ENCODE results near the gene ATP1A4.
A peak's percentile ranks its signal among the peaks of the same experiment; 100 is the strongest.

ATP1A4 gene

GRCh38 chr1:160148121-160148520 lies 3.3 kb upstream of the ATP1A4 start:
- DNase-seq = no peak

DNA sequence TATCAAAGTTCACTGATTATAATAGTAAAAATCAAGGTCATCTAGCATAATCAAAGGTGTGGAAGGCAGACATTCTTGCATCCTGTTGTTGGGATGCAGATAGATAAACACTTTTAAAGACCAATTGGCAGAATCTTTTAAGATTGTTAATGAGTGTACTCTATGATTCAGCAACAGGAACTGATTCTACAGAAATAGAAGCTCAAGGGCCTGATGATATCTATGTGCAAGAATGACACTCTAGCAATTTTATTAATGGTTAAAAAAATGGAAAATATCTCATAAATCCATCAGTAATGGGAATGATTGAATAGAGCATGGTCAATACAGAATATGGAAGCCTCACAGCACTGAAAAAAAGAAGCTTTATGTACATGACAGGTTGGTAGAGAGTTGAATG lies 2.2 kb upstream of the ATP1A4 start:
- no peak for DNase-seq

DNA sequence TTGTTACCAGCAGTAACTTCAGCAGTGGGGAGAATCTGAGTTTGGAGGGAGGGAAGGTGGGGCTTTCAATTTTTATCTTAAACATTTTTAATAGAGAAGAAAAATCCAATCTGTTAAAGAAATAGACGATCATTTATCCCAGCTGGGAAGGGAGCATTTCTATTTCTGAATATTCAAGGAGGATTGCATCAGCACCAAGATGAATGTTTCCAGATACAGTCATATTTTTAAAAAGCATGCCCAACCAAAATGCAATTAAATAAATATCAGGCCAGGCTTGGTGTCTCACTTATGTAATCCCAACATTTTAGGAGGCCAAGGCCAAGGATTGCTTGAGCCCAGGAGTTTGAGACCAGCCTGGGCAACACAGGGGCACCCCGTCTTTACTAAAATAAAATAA lies 1.7 kb upstream of the ATP1A4 start:
- no peak for DNase-seq

DNA sequence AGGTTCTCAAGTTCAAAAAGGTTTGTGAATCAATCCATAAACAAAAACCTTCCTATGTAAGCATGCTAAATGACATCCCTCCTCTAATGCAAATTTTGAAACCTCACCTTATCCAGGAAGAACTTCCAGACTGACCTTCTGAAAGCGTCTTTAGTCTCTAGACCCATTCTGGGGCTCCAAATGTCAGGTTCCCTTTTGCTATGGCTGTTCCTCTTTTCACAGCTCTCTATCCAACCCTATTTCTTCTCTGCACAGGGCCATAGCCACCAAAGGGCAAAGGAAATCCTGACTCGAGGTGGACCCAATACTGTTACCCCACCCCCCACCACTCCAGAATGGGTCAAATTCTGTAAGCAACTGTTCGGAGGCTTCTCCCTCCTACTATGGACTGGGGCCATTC lies 3.4 kb downstream of the ATP1A4 start:
- DNase-seq = no peak

GRCh38 chr1:160156361-160156760 lies 5.0 kb downstream of the ATP1A4 start:
- no peak for DNase-seq

GRCh38 chr1:160157174-160157573 lies 5.8 kb downstream of the ATP1A4 start:
- DNase-seq = no peak

- no peak for DNase-seq
Observed at GRCh38 chr1:160158031-160158430, 6.6 kb downstream of the ATP1A4 start.

DNA sequence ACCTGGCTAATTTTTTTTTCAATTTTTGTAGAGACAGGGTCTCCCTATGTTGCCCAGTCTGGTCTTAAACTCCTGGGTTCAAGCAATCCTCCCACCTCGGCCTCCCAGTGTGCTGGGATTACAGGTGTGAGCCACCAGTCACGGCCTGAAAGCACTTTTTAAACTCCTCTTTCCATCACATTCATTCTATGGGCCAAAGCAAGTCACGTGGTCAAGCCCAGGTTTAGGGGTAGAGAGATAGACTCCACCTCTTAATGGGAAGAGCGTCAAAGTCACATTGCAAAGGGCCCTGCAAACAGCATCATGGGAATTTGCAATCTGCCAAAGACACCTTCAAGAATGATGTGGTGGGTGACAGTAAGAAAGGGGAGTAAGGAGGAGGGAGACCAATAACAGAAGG lies 7.1 kb downstream of the ATP1A4 start:
- DNase-seq = no peak

GRCh38 chr1:160159846-160160245 lies 8.4 kb downstream of the ATP1A4 start:
- DNase-seq = no peak

DNA sequence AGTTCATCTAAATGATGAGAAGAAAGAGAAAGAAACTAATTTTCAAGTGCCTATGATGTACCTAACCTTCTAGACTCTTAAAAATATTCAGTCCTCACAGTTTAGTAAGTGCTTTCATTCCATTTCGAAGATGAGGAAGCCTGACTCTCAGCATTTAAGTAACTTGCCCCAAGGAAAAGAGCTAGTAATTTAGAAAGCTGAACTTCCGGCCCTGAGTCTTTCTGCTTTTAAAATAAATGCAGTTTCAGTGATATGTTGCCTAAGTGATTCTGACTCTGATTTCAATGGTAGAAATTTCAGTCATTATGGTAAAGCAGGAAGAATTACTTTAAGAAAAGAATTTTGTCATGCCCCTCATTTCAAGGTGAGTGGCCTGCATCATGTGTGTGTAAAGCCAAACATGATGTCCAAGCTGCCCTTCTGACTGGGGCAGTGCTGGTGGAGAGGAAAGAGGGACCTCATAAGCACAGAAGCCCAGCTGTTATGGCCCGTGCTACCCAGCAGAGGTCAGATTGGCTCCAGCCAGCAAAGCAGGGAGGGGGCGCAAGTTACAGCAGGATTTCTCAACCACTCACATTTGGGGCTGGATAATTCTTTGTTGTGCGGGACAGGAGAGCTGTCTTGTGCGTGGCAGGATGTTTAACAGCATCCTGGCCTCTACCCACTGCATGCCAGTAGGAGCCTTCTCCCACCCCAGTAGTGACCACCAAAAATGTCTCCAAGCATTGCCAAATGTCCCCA lies 10.7 kb downstream of the ATP1A4 start:
- peak; percentile 35 for DNase-seq

GRCh38 chr1:160162931-160163330 lies 11.5 kb downstream of the ATP1A4 start:
- DNase-seq = no peak

DNA sequence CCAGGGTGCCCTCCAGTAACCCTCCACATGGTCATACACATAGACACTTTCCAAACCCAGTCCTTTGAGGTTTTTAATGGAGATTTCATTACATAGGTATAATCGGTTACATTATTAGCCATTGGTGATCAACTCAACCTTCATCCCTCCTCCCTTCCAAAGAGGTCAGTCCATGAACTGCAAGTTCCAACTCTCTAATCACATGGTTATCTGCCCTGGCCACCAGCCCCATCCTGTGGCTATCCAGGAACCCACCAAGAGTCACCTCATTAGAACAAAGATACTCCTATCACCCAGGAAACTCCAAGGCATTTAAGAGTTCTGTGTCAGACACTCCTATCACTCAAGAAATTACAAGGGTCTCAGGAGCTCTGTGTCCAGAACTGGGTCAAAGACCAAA lies 12.2 kb downstream of the ATP1A4 start:
- no peak for DNase-seq

DNA sequence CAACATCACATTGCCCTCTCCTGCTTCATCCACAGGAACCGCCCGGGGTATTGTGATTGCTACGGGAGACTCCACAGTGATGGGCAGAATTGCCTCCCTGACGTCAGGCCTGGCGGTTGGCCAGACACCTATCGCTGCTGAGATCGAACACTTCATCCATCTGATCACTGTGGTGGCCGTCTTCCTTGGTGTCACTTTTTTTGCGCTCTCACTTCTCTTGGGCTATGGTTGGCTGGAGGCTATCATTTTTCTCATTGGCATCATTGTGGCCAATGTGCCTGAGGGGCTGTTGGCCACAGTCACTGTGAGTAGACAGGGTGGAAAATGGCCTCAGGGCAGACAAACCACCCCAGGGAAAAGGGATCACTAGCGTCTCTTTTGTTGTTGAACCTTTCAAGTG lies 12.7 kb downstream of the ATP1A4 start:
- no peak for DNase-seq

DNA sequence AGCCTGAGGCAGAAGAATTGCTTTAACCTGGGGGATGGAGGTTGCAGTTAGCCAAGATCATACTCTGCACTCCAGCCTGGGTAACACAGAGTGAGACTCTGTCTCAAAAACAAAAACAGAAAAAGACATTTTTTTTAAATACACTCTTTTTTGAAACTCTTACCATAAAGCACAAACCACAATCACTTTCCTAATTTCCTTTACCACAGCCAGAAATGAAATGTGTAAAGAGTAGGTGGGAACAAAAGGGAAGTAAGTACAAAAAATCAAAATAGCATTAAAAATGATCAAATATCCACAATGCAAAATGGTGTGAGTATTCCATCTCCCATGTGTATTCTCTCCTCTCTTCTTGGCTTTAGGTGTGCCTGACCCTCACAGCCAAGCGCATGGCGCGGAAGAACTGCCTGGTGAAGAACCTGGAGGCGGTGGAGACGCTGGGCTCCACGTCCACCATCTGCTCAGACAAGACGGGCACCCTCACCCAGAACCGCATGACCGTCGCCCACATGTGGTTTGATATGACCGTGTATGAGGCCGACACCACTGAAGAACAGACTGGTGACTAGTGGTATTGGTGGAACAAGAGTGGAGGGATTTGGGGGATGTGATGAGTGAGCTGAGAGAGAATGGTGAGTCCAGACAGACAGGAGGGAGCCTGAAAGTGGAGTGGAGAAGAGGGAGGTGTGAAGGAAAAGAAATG lies 14.9 kb downstream of the ATP1A4 start:
- DNase-seq = no peak

GRCh38 chr1:160167056-160167455 lies 15.7 kb downstream of the ATP1A4 start:
- DNase-seq = no peak

GRCh38 chr1:160167580-160167979 lies 16.2 kb downstream of the ATP1A4 start:
- no peak for DNase-seq

DNA sequence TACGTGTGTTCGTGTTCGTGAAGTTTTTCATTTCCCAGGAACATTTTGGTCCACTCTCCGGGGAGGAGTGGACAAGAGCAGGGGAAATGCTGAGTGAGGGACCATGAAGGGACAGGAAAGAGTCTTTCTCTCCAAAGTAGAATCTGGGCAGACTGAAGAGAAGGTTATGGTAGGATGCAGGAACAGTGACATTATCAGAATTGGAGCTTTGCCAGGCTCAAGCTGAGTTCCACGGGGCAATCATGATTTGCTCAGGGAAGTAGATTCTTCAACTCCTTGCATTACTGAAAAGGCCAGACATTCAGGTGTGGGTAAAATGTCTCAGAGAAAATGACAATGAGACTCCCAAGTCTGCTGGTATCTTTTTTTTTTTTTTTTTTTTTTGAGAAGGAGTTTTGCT lies 16.6 kb downstream of the ATP1A4 start:
- no peak for DNase-seq

- DNase-seq = peak; percentile 52
Observed at GRCh38 chr1:160168609-160169369, 17.4 kb downstream of the ATP1A4 start.

GRCh38 chr1:160169553-160170399 lies 18.4 kb downstream of the ATP1A4 start:
- no peak for DNase-seq

DNA sequence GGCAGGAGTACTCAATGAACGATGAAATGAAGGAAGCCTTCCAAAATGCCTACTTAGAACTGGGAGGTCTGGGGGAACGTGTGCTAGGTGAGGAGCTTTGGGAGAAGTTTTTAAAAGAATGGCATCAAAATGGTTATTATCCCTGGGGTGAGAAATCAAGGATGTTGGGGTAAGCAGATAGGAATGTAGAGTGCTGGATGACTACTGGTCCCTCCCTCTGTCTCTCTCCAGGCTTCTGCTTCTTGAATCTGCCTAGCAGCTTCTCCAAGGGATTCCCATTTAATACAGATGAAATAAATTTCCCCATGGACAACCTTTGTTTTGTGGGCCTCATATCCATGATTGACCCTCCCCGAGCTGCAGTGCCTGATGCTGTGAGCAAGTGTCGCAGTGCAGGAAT lies 20.0 kb downstream of the ATP1A4 start:
- DNase-seq = no peak

GRCh38 chr1:160171980-160172379 lies 20.6 kb downstream of the ATP1A4 start:
- no peak for DNase-seq

DNA sequence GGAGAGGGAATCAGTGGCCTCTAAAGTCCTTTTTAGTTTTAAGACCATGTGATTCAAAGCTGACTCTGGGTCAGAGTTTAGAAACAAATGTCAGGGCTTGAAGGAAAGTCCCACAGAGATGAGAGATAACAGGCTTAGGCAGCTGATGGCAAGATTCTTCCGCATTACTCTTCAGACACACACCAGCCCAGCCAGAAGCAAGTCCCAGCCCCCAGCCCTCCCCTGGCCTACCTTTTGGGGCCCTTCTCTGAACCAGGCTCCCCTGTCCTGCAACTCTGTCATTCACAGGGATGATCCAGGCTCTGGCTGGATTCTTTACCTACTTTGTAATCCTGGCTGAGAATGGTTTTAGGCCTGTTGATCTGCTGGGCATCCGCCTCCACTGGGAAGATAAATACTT lies 25.8 kb downstream of the ATP1A4 start:
- DNase-seq = no peak

- DNase-seq = no peak
Observed at GRCh38 chr1:160177667-160178066, 26.3 kb downstream of the ATP1A4 start.

Data from right hindlimb (tissue), 1 donor.